H1 (cell line): ENCODE results near the gene RASSF4.

Source experiments
- HDAC6 ChIP-seq: IDR thresholded peaks from one replicate; pipeline ENCODE4 v1.7.1; 2012; ENCODE audit warnings: low read depth, mild to moderate bottlenecking, inconsistent platforms, low read length, moderate library complexity
- POU5F1 ChIP-seq: IDR thresholded peaks from 2 replicates; pipeline ENCODE4 v1.6.1; 2011; ENCODE audit warnings: low read depth, mild to moderate bottlenecking, low read length, moderate library complexity
- RAD21 ChIP-seq, 2 experiments: IDR thresholded peaks in 1 of 2; conservative IDR thresholded peaks in 1 of 2; 2 replicates each; pipeline ENCODE4 v1.6.1; 2011; ENCODE audit warnings: low read depth in 2 of 2, low read length in 2 of 2, improper control_type of control experiment in 1 of 2, inconsistent platforms in 1 of 2, mild to moderate bottlenecking in 1 of 2, moderate library complexity in 1 of 2
- RFX5 ChIP-seq: IDR thresholded peaks from 2 replicates; pipeline ENCODE4 v1.6.1; 2011; ENCODE audit warnings: low read depth, low read length, improper control_type of control experiment, borderline replicate concordance
- SP2 ChIP-seq: IDR thresholded peaks from 2 replicates; pipeline ENCODE4 v1.6.1; 2012; ENCODE audit warnings: mild to moderate bottlenecking, low read length, inconsistent platforms
- TF ChIP-seq, protein P1 (sequence below), 3 experiments: IDR thresholded peaks; 1 replicate in 2 of 3; 2 replicates in 1 of 3; pipeline versions ENCODE4 v1.5.1 to v1.6.1; 2011; ENCODE audit warnings: low read length in 3 of 3, mild to moderate bottlenecking in 3 of 3, inconsistent platforms in 2 of 3, low read depth in 1 of 3, moderate library complexity in 1 of 3; ENCODE audit not compliant: insufficient read depth in 1 of 3; ENCODE audit errors: control extremely low read depth in 1 of 3

DNA sequence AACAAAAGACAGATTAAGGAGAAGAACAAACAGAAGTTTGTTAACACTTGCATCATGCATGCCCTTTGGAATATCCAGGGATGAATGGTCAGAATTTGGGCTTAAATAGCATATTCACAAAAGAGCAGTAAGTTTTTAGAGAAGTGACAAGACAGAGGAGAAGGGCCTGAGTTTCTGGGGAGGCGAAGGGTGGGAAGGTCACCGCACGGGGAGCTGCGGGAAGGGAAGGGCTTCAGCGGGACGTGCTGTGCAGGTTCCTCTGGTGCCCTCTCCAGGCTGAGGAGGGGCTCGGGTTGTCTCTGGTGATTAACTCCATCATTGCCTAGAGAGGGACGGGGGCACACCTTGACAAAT, 30.7 kb downstream of the RASSF4 start:
- TF ChIP-seq POU5F1 = no peak
- TF ChIP-seq, protein P1, sequence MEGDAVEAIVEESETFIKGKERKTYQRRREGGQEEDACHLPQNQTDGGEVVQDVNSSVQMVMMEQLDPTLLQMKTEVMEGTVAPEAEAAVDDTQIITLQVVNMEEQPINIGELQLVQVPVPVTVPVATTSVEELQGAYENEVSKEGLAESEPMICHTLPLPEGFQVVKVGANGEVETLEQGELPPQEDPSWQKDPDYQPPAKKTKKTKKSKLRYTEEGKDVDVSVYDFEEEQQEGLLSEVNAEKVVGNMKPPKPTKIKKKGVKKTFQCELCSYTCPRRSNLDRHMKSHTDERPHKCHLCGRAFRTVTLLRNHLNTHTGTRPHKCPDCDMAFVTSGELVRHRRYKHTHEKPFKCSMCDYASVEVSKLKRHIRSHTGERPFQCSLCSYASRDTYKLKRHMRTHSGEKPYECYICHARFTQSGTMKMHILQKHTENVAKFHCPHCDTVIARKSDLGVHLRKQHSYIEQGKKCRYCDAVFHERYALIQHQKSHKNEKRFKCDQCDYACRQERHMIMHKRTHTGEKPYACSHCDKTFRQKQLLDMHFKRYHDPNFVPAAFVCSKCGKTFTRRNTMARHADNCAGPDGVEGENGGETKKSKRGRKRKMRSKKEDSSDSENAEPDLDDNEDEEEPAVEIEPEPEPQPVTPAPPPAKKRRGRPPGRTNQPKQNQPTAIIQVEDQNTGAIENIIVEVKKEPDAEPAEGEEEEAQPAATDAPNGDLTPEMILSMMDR (IDR thresholded peaks at IDR 0.05; ENCODE audit: control extremely low read depth in 1 of 3, insufficient read depth in 1 of 3, low read depth in 1 of 3, low read length in 3 of 3) = peak; percentile 78 to 87 (median 82)
- no peak for TF ChIP-seq HDAC6
- no peak for TF ChIP-seq SP2
- peak; percentile 60 to 73 for TF ChIP-seq RAD21 (IDR thresholded peaks at IDR 0.05 in 1 of 2, conservative IDR thresholded peaks at IDR 0.05 in 1 of 2; ENCODE audit: low read depth in 2 of 2, low read length in 2 of 2)
- no peak for TF ChIP-seq RFX5
